ENCODE results near the gene ARRDC3. TPM values are rescaled to one million over a fixed set of nuclear protein-coding genes. Genes with fewer than 3 reads are reported as not detected.

Gene ARRDC3
- total RNA-seq, 1 donor from 2014 or later = 26.3 TPM

- Histone ChIP-seq H3K27ac (no peak overlapping the region), H3K27me3 (no peaks in the 10 kb centered on the region), H3K9me3 (no peaks in the 10 kb centered on the region), H3K36me3 (no peaks in the 10 kb centered on the region), H3K4me3 (no peak overlapping the region), H3K4me1 (no peaks in the 10 kb centered on the region)
- intact Hi-C loops (cut with DNase I) = no loop called here
- no peak for DNase-seq (ENCODE audit: extremely low spot score in 2 of 2)
- no peak for TF ChIP-seq CTCF (IDR thresholded peaks at IDR 0.05)
- no peak for TF ChIP-seq POLR2A (IDR thresholded peaks at IDR 0.05)
- TF ChIP-seq POLR2AphosphoS5 (IDR thresholded peaks at IDR 0.05; ENCODE audit: insufficient read depth in 1 of 2, low read depth in 1 of 2) = no peak
These were observed 42.6 kb downstream of the ARRDC3 start for GRCh38 chr5:91340532-91340931.

- no peaks in the 10 kb centered on the region for H3K9me3 ChIP-seq
- TF ChIP-seq CTCF (IDR thresholded peaks at IDR 0.05) (no peak), POLR2AphosphoS5 (IDR thresholded peaks at IDR 0.05; ENCODE audit: insufficient read depth in 1 of 2, low read depth in 1 of 2) (no peak), POLR2A (IDR thresholded peaks at IDR 0.05) (no peak)
- DNase-seq (ENCODE audit: extremely low spot score in 2 of 2) = no peak
- no peaks in the 10 kb centered on the region for H3K27me3 ChIP-seq
- H3K4me1 ChIP-seq = no peaks in the 10 kb centered on the region
- H3K27ac ChIP-seq = no peak overlapping the region
- intact Hi-C loops (cut with DNase I) = no loop called here
- H3K4me3 ChIP-seq = no peak overlapping the region
- no peaks in the 10 kb centered on the region for H3K36me3 ChIP-seq
These were observed 43.9 kb downstream of the ARRDC3 start for GRCh38 chr5:91339063-91339705.

- Histone ChIP-seq H3K4me1 (no peaks in the 10 kb centered on the region), H3K27ac (no peak overlapping the region), H3K4me3 (no peak overlapping the region), H3K9me3 (no peaks in the 10 kb centered on the region), H3K36me3 (no peaks in the 10 kb centered on the region), H3K27me3 (no peaks in the 10 kb centered on the region)
- TF ChIP-seq POLR2A (IDR thresholded peaks at IDR 0.05) (no peak), CTCF (IDR thresholded peaks at IDR 0.05) (no peak), POLR2AphosphoS5 (IDR thresholded peaks at IDR 0.05; ENCODE audit: insufficient read depth in 1 of 2, low read depth in 1 of 2) (no peak)
- intact Hi-C loops (cut with DNase I) = no loop called here
- no peak for DNase-seq (ENCODE audit: extremely low spot score in 2 of 2)
These were observed 50.7 kb downstream of the ARRDC3 start for GRCh38 chr5:91332267-91333045.

GRCh38 chr5:91331705-91332104 lies 51.4 kb downstream of the ARRDC3 start:
- intact Hi-C loops (cut with DNase I) = no loop called here
- DNase-seq (ENCODE audit: extremely low spot score in 2 of 2) = no peak
- Histone ChIP-seq H3K9me3 (no peaks in the 10 kb centered on the region), H3K27ac (no peak overlapping the region), H3K27me3 (no peaks in the 10 kb centered on the region), H3K36me3 (no peaks in the 10 kb centered on the region), H3K4me1 (no peaks in the 10 kb centered on the region), H3K4me3 (no peak overlapping the region)
- TF ChIP-seq POLR2AphosphoS5 (IDR thresholded peaks at IDR 0.05; ENCODE audit: insufficient read depth in 1 of 2, low read depth in 1 of 2) (no peak), POLR2A (IDR thresholded peaks at IDR 0.05) (no peak), CTCF (IDR thresholded peaks at IDR 0.05) (no peak)

GRCh38 chr5:91329283-91329682 lies 53.8 kb downstream of the ARRDC3 start:
- Histone ChIP-seq H3K27me3 (no peaks in the 10 kb centered on the region), H3K4me3 (no peak overlapping the region), H3K4me1 (no peaks in the 10 kb centered on the region), H3K36me3 (no peaks in the 10 kb centered on the region), H3K9me3 (no peaks in the 10 kb centered on the region), H3K27ac (no peak overlapping the region)
- no peak for DNase-seq (ENCODE audit: extremely low spot score in 2 of 2)
- intact Hi-C loops (cut with DNase I) = no loop called here
- TF ChIP-seq POLR2A (IDR thresholded peaks at IDR 0.05) = no peak
- TF ChIP-seq POLR2AphosphoS5 (IDR thresholded peaks at IDR 0.05; ENCODE audit: insufficient read depth in 1 of 2, low read depth in 1 of 2) = no peak
- no peak for TF ChIP-seq CTCF (IDR thresholded peaks at IDR 0.05)
